ENCODE data around the gene OTC.
A peak's percentile ranks its signal among the peaks of the same experiment; 100 is the strongest.

OTC gene

DNA sequence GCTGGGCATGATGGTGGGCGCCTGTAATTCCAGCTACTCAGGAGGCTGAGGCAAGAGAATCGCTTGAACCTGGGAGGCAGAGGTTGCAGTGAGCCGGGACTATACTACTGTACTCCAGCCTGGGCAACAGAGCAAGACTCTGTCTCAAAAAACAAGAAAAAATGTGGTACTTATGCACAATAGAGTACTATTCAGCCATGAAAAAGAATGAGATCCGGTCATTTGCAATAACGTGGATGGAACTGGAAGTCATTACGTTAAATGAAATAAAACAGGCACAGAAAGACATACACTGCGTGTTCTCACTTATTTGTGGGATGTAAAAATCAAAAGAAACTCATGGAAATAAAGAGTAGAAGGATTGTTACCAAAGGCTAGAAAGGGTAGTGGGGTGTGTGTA is 37.2 kb upstream of the OTC start:
- Mint-ChIP-seq H3K4me3 (no peak overlapping the region), H3K4me1 (no peaks in the 10 kb centered on the region), H3K27ac (no peak overlapping the region), H3K27me3 (ENCODE audit: low read depth, poor library complexity) (peaks cover 5% of the 10 kb centered on the region), H3K9me3 (peaks cover 11% of the 10 kb centered on the region), H3K36me3 (ENCODE audit: low read depth) (peaks cover 11% of the 10 kb centered on the region)
- no peak for DNase-seq
- TF ChIP-seq, protein P1, sequence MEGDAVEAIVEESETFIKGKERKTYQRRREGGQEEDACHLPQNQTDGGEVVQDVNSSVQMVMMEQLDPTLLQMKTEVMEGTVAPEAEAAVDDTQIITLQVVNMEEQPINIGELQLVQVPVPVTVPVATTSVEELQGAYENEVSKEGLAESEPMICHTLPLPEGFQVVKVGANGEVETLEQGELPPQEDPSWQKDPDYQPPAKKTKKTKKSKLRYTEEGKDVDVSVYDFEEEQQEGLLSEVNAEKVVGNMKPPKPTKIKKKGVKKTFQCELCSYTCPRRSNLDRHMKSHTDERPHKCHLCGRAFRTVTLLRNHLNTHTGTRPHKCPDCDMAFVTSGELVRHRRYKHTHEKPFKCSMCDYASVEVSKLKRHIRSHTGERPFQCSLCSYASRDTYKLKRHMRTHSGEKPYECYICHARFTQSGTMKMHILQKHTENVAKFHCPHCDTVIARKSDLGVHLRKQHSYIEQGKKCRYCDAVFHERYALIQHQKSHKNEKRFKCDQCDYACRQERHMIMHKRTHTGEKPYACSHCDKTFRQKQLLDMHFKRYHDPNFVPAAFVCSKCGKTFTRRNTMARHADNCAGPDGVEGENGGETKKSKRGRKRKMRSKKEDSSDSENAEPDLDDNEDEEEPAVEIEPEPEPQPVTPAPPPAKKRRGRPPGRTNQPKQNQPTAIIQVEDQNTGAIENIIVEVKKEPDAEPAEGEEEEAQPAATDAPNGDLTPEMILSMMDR (IDR thresholded peaks at IDR 0.05) = no peak

GRCh38 chrX:38318196-38318595 is 34.2 kb upstream of the OTC start:
- no peak overlapping the region for H3K27ac Mint-ChIP-seq
- TF ChIP-seq, protein P1 (IDR thresholded peaks at IDR 0.05) = no peak
- peaks cover 9% of the 10 kb centered on the region for H3K36me3 Mint-ChIP-seq (ENCODE audit: low read depth)
- no peak overlapping the region for H3K4me3 Mint-ChIP-seq
- H3K9me3 Mint-ChIP-seq = peaks cover 11% of the 10 kb centered on the region
- H3K4me1 Mint-ChIP-seq = no peaks in the 10 kb centered on the region
- peaks cover 5% of the 10 kb centered on the region for H3K27me3 Mint-ChIP-seq (ENCODE audit: low read depth, poor library complexity)
- DNase-seq = no peak

DNA sequence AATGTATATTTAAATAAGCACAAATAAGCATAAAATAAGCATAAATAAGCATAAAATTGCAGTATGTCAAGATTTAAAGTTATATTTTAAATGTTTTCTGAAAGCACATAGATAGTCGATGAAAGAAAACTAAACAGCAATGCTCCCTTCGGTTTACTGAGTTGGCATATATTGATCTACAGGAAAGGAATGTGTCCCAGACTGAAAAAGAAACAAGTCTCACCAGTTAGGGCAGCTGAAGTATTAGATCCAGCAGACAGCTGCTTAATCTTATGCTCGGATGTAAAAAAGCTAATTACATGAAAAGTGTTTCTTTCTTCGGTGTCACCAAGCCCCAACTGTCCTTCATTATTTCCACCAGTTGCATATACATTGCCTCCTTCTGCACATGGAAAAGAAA is 33.8 kb upstream of the OTC start:
- no peak for DNase-seq
- Mint-ChIP-seq H3K4me1 (no peaks in the 10 kb centered on the region), H3K4me3 (no peak overlapping the region), H3K27ac (no peak overlapping the region), H3K9me3 (peaks cover 13% of the 10 kb centered on the region), H3K27me3 (ENCODE audit: low read depth, poor library complexity) (peaks cover 5% of the 10 kb centered on the region), H3K36me3 (ENCODE audit: low read depth) (peaks cover 9% of the 10 kb centered on the region)
- TF ChIP-seq, protein P1 (IDR thresholded peaks at IDR 0.05) = no peak

DNA sequence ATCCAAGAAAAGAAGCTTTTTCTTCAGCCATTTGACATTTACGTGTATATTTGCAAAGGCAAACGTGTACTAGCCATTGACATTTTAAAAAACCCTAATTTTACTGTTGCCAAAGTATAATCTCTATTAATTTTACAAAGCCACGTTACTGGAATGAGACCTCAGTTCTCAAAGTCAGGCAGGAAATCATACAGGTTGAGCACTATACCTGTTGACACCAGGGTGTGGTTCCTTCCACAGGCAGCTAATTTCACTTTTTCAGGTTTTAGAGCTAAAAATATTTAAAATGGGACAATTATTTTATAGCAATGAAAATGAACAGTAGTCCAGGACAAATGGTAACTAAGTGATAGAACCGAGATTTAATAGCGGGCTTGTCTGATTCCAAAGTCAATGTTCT is 31.6 kb upstream of the OTC start:
- H3K4me1 Mint-ChIP-seq = peaks cover 6% of the 10 kb centered on the region

GRCh38 chrX:38326086-38326485 is 26.3 kb upstream of the OTC start:
- H3K27me3 Mint-ChIP-seq (ENCODE audit: low read depth, poor library complexity) = peaks cover 7% of the 10 kb centered on the region
- peak overlapping the region; percentile 91 for H3K4me3 Mint-ChIP-seq
- peaks cover 15% of the 10 kb centered on the region for H3K4me1 Mint-ChIP-seq
- no peak for DNase-seq
- H3K27ac Mint-ChIP-seq = no peak overlapping the region
- no peaks in the 10 kb centered on the region for H3K36me3 Mint-ChIP-seq (ENCODE audit: low read depth)
- peaks cover 29% of the 10 kb centered on the region for H3K9me3 Mint-ChIP-seq
- TF ChIP-seq, protein P1 (IDR thresholded peaks at IDR 0.05) = no peak

More for the DNA sequence above, 31.6 kb upstream of the OTC start:
- DNase-seq = no peak
- TF ChIP-seq, protein P1 (IDR thresholded peaks at IDR 0.05) = no peak
- H3K27me3 Mint-ChIP-seq (ENCODE audit: low read depth, poor library complexity) = no peaks in the 10 kb centered on the region
- no peaks in the 10 kb centered on the region for H3K36me3 Mint-ChIP-seq (ENCODE audit: low read depth)
- H3K27ac Mint-ChIP-seq = no peak overlapping the region
- no peak overlapping the region for H3K4me3 Mint-ChIP-seq
- peaks cover 13% of the 10 kb centered on the region for H3K9me3 Mint-ChIP-seq

GRCh38 chrX:38327007-38327774 is 25.2 kb upstream of the OTC start, which contains the start of gene RPGR:
Gene RPGR (minus strand): TSS chrX:38327509. CDS start chrX:38327367, 142 bp downstream.
- H3K27ac Mint-ChIP-seq = peak within 1 kb of the TSS; percentile 99
- peak; percentile 89 for DNase-seq
- TF ChIP-seq, protein P1 (IDR thresholded peaks at IDR 0.05) = peak; percentile 61
- peaks cover 33% of the 10 kb centered on the region for H3K9me3 Mint-ChIP-seq
- H3K4me3 Mint-ChIP-seq = peak within 1 kb of the TSS; percentile 91
- peaks cover 15% of the 10 kb centered on the region for H3K4me1 Mint-ChIP-seq
- H3K27me3 Mint-ChIP-seq (ENCODE audit: low read depth, poor library complexity) = peaks cover 7% of the 10 kb centered on the region
- no peaks in the 10 kb centered on the region for H3K36me3 Mint-ChIP-seq (ENCODE audit: low read depth)
